ENCODE data around the gene DSCAML1.
"Not testable (repeated sequence)": the region's sequence is repeated elsewhere in the genome, so short reads cannot be mapped to it uniquely, and the experiment has no call there.

Gene DSCAML1

DNA sequence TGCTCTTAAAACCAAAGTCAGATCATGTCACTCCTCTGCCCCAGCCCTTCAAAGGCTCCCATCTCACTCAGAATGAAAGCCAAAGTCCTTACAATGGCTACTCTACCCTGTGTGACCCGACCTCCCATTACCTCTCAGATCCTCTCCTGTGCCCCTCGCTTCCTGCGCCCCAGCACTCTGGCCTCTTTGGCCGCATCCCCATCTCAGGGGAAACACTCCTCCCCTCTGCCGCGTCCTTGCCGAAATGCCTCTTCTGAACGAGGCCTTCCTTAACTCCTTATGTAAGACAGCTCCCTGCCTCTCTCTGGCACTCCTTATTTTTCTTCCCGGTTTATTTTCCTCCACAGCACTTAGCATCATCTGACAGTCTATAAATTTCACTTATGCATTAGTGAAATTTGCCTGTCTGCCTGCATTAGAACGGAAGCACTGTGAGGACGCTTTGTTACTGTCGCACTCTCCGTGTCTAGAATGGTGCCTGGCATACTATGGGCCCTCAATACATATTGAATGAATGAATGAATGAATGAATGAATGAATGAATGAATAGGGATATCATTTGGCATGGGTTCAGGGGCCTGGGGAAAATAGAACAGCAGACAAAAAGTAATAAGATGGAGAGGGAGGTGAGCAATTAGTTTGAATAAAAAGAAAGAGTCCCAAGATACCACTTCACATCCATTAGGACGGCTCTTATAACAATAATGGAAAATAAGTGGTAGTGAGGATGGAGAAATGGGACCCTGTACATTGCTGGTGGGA is 331.6 kb downstream of the DSCAML1 start:
- DNase-seq (ENCODE audit: low spot score) = no peak

DNA sequence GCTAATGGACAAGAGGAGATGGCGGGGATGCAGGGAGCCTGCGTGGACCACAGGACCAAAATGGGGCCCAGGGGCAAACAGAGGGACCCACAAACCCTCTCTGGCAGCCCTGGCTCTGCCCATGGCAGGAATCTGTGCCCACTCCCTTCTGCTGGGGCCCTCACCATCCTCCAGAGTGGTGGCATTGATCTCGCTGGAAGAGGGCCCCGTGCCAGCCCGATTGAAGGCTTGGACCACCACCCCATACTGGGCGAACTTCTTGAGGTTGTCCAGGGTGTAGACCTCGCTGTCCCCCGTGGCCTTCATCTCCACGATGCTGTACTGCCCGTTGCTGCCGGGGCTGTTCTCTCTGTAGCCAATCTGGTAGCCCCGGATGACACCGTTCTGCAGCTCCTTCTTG is 332.2 kb downstream of the DSCAML1 start:
- DNase-seq (ENCODE audit: low spot score) = no peak

DNA sequence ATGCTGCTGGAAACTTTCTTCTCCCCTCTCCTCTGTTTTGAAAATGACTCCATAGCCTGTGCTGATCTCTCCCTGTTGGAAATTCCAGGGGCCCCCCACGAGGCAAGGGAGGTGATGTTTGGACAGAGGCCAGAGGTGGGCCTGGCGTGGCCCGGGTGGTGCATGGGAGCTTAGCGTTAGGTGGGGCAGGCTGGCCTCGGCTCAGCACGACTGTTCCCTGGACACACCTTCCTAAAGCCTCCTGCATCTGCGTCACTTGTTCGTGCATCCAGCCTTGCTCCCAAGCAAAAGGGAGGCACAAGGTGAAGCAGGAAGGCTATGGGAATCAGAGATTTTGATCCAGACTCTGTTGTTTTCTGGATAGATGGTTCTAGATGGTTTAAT is 334.2 kb downstream of the DSCAML1 start:
- DNase-seq (ENCODE audit: low spot score) = no peak

DNA sequence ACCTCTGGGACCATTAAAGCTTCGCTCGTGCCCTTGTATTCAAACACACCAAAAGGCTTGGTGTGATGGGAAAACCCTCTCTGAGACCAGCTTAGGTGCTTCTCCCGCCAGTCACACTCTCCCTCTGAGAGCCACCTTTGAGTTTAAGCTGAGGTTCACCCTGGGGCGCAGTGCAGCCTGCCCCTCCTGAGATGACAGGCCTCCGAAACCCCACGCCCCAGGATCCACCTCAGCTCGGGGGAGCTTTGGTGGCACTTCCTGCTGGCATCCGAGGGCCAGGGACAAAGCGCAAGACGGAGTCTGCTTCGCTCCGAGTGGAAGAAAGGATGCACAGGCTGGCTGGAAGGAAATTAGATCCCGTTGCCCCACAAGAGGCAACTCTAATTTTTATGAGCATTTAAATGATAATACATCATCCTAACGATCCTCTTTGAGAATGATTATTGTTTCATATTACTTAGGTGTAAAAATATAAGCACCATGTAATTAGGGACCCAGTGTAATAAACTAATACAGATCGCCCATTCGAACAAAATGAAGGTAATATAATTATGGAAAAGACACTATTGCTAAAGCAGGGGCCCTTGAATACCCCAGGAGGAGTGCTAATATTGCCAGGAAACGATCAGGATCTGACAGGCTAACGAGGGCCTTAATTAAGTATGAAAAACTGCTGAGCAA is 334.7 kb downstream of the DSCAML1 start:
- DNase-seq (ENCODE audit: low spot score) = no peak

DNA sequence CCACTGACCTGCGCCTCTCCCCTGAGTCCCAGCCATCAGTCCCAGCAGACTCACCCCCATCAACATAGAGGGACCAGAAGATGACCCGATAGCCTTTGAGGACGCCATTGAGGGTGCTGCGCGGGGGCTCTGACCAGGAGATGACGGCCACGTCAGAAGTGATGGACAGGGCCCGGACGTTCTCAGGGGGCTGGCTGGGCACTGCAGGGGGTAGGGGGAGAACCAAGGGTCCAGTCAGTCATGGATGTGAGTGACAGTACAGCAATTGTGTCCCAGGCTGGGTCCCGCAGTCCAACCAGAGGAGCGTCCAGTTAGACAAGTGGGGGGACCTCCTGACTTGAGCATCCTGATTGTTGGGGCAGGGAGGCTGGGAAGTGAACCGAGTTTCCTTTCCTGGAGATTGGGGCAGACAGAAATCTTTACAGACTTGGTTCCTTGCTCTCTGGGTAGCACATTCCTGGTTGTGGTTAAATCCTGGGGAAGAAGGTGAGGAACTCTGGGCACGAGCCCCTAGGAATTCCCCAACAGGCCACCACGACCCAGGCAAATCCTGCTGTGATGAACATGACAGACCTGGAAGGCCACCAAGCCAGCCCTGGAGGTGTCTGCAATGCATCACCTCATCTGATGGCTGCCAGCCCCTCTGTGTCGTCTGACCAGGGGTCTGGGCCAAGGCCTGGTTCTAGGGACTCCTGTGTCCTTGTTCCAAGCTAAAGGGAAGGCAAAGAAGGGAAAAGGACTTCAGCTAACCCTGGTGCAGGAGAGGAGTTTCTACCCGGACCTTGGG is 335.4 kb downstream of the DSCAML1 start:
- no peak for DNase-seq (ENCODE audit: low spot score)

DNA sequence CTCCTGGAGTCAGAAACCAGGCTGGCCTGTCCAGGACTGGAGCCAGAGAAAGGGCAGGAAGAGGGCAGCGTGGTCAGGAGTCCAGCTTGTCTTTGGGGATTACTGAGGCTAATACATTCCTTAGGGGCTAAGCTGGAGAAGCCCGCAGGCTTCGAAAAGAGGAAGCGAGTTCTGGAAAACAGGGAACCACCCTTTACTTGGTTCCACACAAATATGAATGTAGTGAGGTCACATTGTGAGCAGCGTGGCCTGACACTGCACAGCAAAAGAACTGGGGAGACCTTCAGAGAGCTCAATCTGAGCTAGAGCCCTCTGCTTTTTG is 337.1 kb downstream of the DSCAML1 start:
- no peak for DNase-seq (ENCODE audit: low spot score)

DNA sequence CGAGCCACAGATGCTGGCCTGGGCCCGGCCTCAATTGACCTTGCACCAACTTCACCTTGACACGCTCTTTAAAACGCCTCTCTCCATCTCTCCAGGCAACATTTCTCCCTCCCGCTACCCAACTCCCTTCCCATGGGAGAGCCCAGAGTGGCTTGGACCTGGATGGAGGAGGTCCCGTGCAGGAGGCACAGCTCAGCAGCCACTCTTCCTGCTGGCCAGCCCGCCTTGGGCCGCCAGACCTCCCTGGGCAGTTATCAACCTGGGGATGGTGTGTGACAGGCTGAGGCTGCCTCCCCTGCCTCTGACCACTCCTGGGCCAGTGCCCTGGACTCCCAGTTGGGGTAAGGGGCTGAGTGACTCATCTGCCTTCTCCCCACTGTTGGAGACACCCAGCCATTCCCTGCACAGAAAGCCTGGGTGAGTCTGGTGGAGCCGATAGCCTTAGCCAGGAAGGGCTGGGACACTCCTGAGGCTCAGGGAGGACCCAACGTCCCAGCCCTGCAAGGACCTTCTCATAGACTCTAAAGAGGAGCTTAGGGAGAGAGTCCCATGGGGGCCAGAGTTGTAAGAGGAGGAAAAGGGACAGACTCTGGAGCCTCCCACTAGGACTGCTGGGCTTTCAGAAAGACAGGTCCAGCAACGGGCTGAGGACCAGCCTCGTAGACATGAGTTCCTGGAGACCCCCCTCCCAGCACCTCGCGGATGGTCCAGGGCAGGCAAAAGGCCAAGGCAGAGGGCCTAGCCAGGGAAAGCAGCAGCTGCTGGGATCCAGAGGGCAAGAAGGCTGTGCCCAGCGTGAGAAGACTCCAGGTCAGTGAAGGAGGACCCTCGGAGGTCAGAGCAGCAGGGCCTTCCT is 337.7 kb downstream of the DSCAML1 start:
- no peak for DNase-seq (ENCODE audit: low spot score)

DNA sequence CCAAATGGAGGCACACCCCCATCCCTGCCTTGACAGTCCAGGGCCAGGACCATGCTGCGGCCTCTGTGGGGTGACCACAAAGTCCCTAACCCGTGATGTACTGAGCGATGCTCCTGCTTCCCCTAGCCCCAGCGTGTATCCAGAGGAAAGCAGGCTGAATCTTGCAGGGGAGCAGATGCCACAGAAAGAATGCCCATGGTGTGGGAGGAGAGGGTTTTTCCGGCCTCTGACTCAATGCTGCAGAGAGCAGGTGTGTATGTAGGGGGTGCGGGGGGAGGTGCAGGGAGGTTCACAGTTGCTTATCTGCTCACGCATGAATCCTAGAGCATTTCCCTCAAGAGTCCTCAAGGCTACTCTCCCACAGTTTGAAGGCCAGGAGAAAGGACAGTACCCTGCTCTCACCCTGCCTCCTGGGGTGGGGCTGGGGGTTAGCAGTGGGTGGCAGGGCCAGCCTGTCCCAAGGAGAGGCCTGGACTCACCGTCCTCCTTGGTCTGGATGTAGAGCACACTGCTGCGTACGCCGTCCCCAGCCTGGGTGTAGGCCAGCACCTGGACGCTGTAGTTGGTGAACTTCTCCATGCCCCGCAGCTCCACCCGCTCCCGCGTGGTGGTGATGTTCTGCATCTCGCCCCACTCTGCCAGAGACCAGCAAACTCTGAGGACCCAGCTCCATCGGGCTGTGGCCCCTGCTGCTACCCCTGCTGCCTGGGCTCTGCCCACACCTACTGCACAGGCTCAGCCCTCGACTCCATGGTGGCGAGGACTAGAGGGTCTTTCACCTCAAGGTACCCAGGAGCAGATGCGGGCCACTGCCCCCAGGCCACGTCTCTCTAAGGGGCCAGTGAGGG is 338.5 kb downstream of the DSCAML1 start:
- no peak for DNase-seq (ENCODE audit: low spot score)

DNA sequence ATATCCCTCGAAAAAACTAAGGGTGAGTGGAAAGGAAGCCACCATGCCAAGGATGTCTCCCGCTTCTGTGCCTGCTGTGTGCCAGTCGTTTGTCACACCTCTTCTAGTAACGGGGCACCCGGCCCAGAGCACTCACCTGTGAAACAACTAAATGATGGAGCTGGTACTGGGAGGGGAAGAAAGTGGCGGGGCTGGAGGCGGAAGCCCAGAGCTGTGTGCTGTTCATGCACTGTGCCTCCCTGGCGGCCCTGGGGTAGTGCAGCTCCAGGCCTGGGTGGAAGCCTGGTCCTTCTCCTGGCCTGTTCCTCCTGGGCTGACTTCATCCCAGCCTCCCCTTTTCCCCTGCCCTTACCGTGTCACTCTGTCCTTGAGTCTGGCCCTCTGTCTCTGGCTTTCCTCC is 339.2 kb downstream of the DSCAML1 start:
- no peak for DNase-seq (ENCODE audit: low spot score)

DNA sequence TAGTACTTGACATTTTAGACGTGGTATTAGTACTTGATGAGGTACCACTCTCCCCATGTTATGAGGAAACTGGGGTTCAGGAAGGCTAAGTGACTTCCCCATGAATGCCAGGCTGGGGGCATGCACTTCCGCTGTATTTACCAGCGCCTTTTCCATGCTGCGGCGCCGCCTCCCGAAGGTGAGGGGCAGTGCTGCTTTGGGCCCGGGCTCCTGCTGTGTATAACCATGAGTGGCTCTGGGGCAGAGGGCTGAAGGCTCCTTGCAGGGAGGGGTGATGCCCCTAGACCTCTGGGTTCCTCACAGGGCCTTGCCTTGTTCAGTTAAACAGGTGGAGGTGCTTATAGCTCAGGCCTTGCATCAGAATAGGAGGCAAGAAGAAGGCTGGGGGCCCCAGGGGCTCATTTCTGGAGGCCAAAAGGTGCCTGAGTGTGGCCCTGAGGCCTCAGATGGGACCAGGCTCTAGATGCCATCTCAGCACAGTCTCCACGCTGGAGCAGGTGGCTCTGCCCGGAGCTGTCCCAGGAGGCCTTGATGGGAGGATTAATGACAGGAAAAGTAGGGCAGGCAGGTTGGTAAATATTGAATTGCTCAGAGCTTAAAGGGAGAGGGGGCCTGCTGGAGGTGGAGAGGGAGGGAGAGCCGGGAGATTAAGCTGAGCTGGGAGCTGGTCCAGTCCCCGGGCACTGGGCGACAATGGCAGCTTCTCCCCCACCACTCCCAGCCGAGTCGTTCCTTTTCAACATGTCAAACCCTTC is 339.8 kb downstream of the DSCAML1 start:
- no peak for DNase-seq (ENCODE audit: low spot score)

DNA sequence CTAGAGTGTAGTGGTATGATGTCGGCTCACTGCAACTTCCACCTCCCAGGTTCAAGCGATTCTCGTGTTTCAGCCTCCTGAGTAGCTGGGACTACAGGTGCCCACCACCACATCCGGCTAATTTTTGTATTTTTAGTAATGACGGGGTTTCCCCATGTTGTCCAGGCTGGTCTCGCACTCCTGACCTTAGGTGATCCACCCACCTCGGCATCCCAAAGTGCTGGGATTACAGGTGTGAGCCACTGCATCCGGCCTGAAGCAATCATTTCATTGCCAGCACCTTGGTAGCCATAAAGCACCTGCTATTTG is 340.3 kb downstream of the DSCAML1 start:
- not testable (repeated sequence) for DNase-seq (ENCODE audit: low spot score)

DNA sequence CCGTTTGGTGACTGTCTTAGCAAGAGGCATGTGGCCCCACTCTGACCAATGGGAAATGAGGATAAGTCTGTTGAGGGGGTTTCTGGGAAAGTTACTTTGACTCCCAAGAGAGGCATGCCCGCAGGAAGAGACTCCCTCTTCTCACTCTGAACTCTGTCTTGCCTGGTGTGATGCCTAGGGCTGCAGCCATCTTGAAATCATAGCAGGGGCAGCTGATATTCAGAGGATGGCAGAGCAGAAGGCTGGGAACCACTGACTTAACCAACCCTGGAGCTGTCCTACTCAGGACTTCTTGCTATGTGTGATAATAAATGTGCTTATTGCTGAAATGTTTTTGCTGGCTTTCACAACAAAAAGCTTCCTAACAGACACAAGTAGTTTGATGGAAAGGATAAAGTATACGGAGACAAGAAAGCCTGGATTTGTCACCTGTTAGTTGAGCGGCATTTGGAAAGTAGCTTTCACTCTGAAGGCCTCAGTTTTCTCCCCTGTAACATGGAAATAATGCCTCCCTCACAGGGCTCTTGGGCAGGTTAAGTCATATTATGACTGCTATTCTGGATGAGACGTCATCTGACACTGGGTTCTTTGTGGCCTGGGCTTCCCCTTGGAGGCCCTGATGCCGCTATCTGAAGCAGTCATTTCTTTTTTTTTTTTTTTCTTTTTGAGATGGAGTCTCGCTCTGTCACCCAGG is 340.8 kb downstream of the DSCAML1 start:
- DNase-seq (ENCODE audit: low spot score) = no peak

DNA sequence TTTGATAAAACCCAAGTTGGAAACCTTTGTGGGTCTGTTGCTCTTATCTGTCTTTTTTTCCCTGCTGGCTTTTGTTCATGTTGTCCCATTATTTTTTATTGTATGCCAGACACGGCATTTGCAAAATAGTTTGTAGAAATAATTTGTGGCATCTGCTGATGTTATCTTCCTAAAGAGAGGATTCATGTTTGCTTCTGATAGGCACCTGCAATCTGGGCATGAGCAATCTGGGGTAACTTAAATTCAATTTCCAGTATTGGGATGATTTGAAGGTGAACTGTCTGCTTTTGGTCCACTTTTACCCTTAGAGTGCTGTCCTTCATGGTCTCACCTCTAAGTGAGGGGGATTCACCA is 342.5 kb downstream of the DSCAML1 start:
- DNase-seq (ENCODE audit: low spot score) = no peak

DNA sequence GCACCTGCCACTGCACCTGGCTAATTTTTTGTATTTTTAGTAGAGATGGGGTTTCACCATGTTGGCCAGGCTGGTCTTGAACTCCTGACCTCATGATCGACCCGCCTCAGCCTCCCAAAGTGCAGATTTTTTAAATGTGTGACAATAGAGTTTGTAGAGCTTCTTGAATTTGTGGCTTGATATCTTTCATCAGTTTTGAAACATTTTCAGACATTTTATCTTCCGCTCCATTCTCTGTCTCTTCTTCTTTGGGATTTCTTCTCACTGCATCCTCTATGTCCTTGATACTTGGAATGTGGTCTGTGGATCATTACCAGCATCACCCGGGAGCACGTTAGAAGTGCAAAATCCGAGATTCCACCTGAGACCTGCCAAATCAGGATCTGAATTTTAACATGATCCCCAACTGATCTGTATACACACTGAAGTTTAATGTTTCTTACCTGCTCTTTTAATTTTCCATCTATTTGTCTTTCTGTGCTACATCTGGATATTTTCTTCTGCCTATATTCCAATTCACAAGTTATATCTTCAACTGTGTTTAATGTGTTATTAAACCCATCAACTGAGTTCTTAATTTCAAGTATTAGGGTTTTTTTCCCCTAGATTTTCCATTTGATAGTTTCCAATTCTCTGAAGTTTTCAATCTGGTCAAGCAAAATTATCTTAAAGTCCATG is 343.0 kb downstream of the DSCAML1 start:
- no peak for DNase-seq (ENCODE audit: low spot score)

DNA sequence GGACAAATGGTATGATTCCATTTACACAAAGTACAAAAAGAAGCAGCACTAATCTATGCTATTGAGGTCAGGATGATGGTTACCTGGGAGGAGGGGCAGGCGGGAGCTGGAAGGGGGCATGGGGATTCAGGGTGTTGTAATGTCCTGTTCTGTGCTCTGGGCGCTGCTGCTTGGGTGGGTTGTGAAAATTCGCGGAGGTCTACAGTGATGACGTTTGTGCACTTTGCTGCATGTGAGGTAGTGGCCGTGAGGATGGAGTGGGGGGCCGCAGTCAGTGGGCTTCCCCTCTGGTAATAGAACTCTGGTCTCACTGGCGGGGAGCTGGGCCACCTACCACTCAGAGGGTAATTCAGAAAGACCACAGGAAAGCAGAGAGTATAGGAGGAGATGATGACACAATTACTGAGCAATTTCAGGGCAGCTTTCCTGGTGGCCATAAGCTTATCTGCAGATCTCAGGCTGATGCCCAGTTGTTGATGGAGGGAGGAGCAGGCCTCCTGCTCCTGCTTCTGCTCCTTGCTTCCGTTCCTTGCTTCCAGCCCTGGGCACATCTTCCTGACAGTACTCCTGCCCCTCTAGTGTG is 347.8 kb downstream of the DSCAML1 start:
- no peak for DNase-seq (ENCODE audit: low spot score)

DNA sequence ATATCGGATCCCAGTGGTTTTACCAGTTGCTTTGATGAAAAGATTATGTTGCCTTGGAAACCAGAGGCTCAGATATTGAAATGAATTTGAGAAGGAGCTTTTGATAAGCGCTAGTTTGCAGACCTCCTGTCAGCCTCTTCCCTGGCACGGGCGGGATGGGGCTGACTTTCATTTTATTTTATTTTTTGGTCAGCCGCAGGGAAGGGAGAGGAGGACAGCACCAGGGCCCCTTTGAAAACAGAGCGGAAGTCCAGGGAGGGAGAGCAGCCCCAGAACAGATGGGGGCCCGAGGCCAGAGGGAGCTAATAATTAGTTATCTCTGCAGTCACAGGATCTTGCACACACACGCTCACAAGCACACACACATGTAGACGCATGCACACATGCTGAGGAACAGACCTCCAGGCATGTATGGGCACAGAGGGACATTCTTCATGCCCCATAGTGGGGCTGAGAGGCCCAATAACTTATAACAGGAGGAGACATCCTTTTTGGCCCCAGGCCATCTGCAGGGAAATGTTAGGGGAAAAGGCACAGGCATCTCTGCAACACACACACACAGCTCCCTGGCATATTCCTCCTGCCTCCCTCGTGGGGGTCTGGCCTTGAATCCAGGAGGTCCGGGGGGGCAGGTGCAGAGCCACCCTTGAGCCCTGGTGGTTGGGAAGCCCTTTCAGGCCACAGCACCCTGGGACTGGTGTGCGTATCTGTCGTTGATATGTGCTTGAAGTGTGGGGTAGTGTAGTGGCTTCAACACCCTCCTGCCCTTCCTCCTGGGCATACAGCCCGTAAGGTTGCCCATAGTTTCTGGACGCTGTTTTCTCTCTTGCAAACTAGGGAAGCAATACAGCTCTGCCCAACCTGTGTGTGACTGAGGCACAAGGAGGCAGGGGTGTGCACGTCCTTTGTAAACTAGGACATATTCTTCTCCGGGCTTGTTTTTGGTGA is 352.0 kb downstream of the DSCAML1 start:
- no peak for DNase-seq (ENCODE audit: low spot score)

DNA sequence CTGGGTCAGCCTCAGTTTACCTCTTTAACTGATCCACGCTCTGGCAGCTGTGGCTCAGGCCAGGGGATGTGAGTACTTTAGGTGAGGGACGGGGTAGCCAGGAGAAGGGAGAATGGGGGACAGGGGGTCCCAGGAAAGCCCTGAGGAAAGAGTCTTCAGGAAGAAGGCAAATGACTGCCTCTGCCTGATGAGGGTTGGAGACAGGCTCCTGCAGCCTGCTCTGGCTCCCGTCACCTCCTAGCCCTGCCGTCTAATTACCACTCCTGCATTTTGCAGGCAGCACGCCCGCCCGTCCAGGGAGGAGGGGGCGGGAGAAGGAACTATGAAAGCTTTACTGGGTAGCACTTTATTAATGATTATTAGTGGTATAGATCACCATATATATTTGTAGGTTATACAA is 352.8 kb downstream of the DSCAML1 start:
- no peak for DNase-seq (ENCODE audit: low spot score)

Measured in NAMALWA (cell line).